Measurements from ENCODE around the gene NR0B2. TPM values are rescaled to one million over a fixed set of nuclear protein-coding genes. Genes with fewer than 3 reads are reported as not detected.

NR0B2 gene
- total and polyA plus RNA-seq, 2 experiments from 2014 or later = not detected

GRCh38 chr1:26915204-26915842, 1.5 kb upstream of the NR0B2 start:
- Histone ChIP-seq H3K36me3 (ENCODE audit: low read depth) (no peaks in the 10 kb centered on the region), H4K20me1 (ENCODE audit: insufficient read depth) (no peaks in the 10 kb centered on the region), H2AFZ (no peak overlapping the region), H3K4me3 (no peak overlapping the region), H3K4me2 (ENCODE audit: unreplicated experiment) (no peak overlapping the region), H3K79me2 (ENCODE audit: insufficient read depth) (no peaks in the 10 kb centered on the region), H3K9ac (no peak overlapping the region), H3K27ac (no peak overlapping the region), H3K9me3 (ENCODE audit: low read depth) (no peaks in the 10 kb centered on the region), H3K4me1 (ENCODE audit: insufficient read depth) (no peaks in the 10 kb centered on the region), H3K27me3 (replicated peaks; ENCODE audit: insufficient read depth) (no peaks in the 10 kb centered on the region), H3K9me2 (ENCODE audit: insufficient read depth) (no peaks in the 10 kb centered on the region), H3F3A (ENCODE audit: insufficient read depth) (no peaks in the 10 kb centered on the region)
- in situ Hi-C loops (cut with MboI) = no loop called here
- WGBS, 2 experiments (ENCODE audit: low coverage in 1 of 2, low lambda C conversion rate in 2 of 2, missing lambda C conversion rate in 2 of 2) = 40 to 46% methylated on average over 5 of the region's 5 CpGs
- no peak for TF ChIP-seq EZH2 (IDR thresholded peaks at IDR 0.05; ENCODE audit: insufficient read depth, poor library complexity, severe bottlenecking)
- peak; percentile 38 for DNase-seq

GRCh38 chr1:26913389-26913753, 404 bp downstream of the NR0B2 start:
- in situ Hi-C loops (cut with MboI) = no loop called here
- Histone ChIP-seq H2AFZ (no peak overlapping the region), H3K27ac (no peak overlapping the region), H4K20me1 (ENCODE audit: insufficient read depth) (no peaks in the 10 kb centered on the region), H3K27me3 (replicated peaks; ENCODE audit: insufficient read depth) (no peaks in the 10 kb centered on the region), H3K36me3 (ENCODE audit: low read depth) (no peaks in the 10 kb centered on the region), H3K4me3 (no peak overlapping the region), H3K9me3 (ENCODE audit: low read depth) (no peaks in the 10 kb centered on the region), H3K9me2 (ENCODE audit: insufficient read depth) (no peaks in the 10 kb centered on the region), H3K4me1 (ENCODE audit: insufficient read depth) (no peaks in the 10 kb centered on the region), H3K9ac (no peak overlapping the region), H3K79me2 (ENCODE audit: insufficient read depth) (no peaks in the 10 kb centered on the region), H3F3A (ENCODE audit: insufficient read depth) (no peaks in the 10 kb centered on the region), H3K4me2 (ENCODE audit: unreplicated experiment) (no peak overlapping the region)
- 74 to 76% methylated on average over 5 of the region's 5 CpGs for WGBS, 2 experiments (ENCODE audit: low coverage in 1 of 2, low lambda C conversion rate in 2 of 2, missing lambda C conversion rate in 2 of 2)
- no peak for DNase-seq
- TF ChIP-seq EZH2 (IDR thresholded peaks at IDR 0.05; ENCODE audit: insufficient read depth, poor library complexity, severe bottlenecking) (no peak), EZH2phosphoT487 (IDR thresholded peaks at IDR 0.05; ENCODE audit: insufficient read depth, low read depth) (no peak)

- Histone ChIP-seq H3K4me1 (ENCODE audit: insufficient read depth) (peaks cover 4% of the 10 kb centered on the region), H3K4me3 (no peak overlapping the region), H3K9me3 (ENCODE audit: low read depth) (no peaks in the 10 kb centered on the region), H3K79me2 (ENCODE audit: insufficient read depth) (no peaks in the 10 kb centered on the region), H3K4me2 (ENCODE audit: unreplicated experiment) (no peak overlapping the region), H2AFZ (no peak overlapping the region), H4K20me1 (ENCODE audit: insufficient read depth) (no peaks in the 10 kb centered on the region), H3K27ac (no peak overlapping the region), H3F3A (ENCODE audit: insufficient read depth) (peaks cover 12% of the 10 kb centered on the region; the same call in 1 of the 2 replicates), H3K9ac (no peak overlapping the region), H3K36me3 (ENCODE audit: low read depth) (no peaks in the 10 kb centered on the region), H3K27me3 (replicated peaks; ENCODE audit: insufficient read depth) (no peaks in the 10 kb centered on the region), H3K9me2 (ENCODE audit: insufficient read depth) (no peaks in the 10 kb centered on the region)
- TF ChIP-seq EZH2 (IDR thresholded peaks at IDR 0.05; ENCODE audit: insufficient read depth, poor library complexity, severe bottlenecking) (no peak), EZH2phosphoT487 (IDR thresholded peaks at IDR 0.05; ENCODE audit: insufficient read depth, low read depth) (no peak)
- in situ Hi-C loops (cut with MboI) = no loop called here
- WGBS, 2 experiments (ENCODE audit: low coverage in 1 of 2, low lambda C conversion rate in 2 of 2, missing lambda C conversion rate in 2 of 2) = 40 to 48% methylated on average over 2 of the region's 2 CpGs
- DNase-seq = no peak
These were observed 1.7 kb downstream of the NR0B2 start for GRCh38 chr1:26912147-26912490.

- Histone ChIP-seq H3K9me2 (ENCODE audit: insufficient read depth) (no peaks in the 10 kb centered on the region), H3K36me3 (ENCODE audit: low read depth) (no peaks in the 10 kb centered on the region), H3K27me3 (replicated peaks; ENCODE audit: insufficient read depth) (no peaks in the 10 kb centered on the region), H3K4me3 (no peak overlapping the region), H4K20me1 (ENCODE audit: insufficient read depth) (no peaks in the 10 kb centered on the region), H3K9me3 (ENCODE audit: low read depth) (no peaks in the 10 kb centered on the region), H2AFZ (no peak overlapping the region), H3F3A (ENCODE audit: insufficient read depth) (peaks cover 14% of the 10 kb centered on the region; the same call in 1 of the 2 replicates), H3K9ac (no peak overlapping the region), H3K4me2 (ENCODE audit: unreplicated experiment) (no peak overlapping the region), H3K4me1 (ENCODE audit: insufficient read depth) (peaks cover 4% of the 10 kb centered on the region), H3K27ac (no peak overlapping the region), H3K79me2 (ENCODE audit: insufficient read depth) (no peaks in the 10 kb centered on the region)
- in situ Hi-C loops (cut with MboI) = no loop called here
- no peak for DNase-seq
- TF ChIP-seq EZH2phosphoT487 (IDR thresholded peaks at IDR 0.05; ENCODE audit: insufficient read depth, low read depth) (no peak), EZH2 (IDR thresholded peaks at IDR 0.05; ENCODE audit: insufficient read depth, poor library complexity, severe bottlenecking) (no peak)
- 80 to 82% methylated on average over 8 of the region's 8 CpGs for WGBS, 2 experiments (ENCODE audit: low coverage in 1 of 2, low lambda C conversion rate in 2 of 2, missing lambda C conversion rate in 2 of 2)
These were observed 2.2 kb downstream of the NR0B2 start for GRCh38 chr1:26911399-26912146.
